Ovary (tissue), 9 donors: ENCODE measurements around the gene PTX3. TPM values are rescaled to one million over a fixed set of nuclear protein-coding genes. Genes with fewer than 3 reads are reported as not detected.

Experiments
- DNase-seq, 5 donors: peaks; one replicate each; pipeline ENCODE4 v3.0.0-alpha.2; 2019 to 2020
- H3K27ac ChIP-seq, 2 donors: fragments of 200-600 bp; one replicate each; pipeline versions ENCODE4 v1.5.1 to v1.8.0; 2019 to 2022
- H3K27me3 ChIP-seq: fragments of 200-600 bp; one replicate; pipeline ENCODE4 v1.8.0; 2022
- H3K36me3 ChIP-seq: fragments of 200-600 bp; sonication (generic); one replicate; pipeline ENCODE4 v1.5.1; 2019
- H3K4me1 ChIP-seq: one replicate; pipeline ENCODE4 v1.8.1; 2013; ENCODE audit warnings: mild to moderate bottlenecking, moderate library complexity; ENCODE audit not compliant: insufficient read depth
- H3K4me3 ChIP-seq: fragments of 200-600 bp; sonication (generic); one replicate; pipeline ENCODE4 v1.5.1; 2017
- H3K9me3 ChIP-seq, 2 donors: fragments of 200-600 bp in 1 of 2; sonication (generic) in 1 of 2; one replicate each; pipeline versions ENCODE4 v1.5.1 to v1.8.1; 2013 to 2019; ENCODE audit warnings: mild to moderate bottlenecking in 1 of 2, moderate library complexity in 1 of 2
- CTCF ChIP-seq, 3 donors: fragments of 450-650 bp in 2 of 3; fragments of 200-600 bp in 1 of 3; IDR thresholded peaks; one replicate each; pipeline versions ENCODE4 v1.5.1 to v1.8.0; 2016 to 2022; ENCODE audit warnings: antibody characterized with exemption in 3 of 3, mild to moderate bottlenecking in 1 of 3
- EP300 ChIP-seq: sonication (generic); formaldehyde crosslinking; IDR thresholded peaks from one replicate; pipeline ENCODE4 v1.6.1; 2017; ENCODE audit warnings: antibody characterized with exemption
- POLR2A ChIP-seq: fragments of 450-650 bp; IDR thresholded peaks from one replicate; pipeline ENCODE4 v1.6.1; 2017; ENCODE audit warnings: antibody characterized with exemption, mild to moderate bottlenecking, moderate library complexity
- WGBS, 3 donors: extraction: QIAGEN DNeasy Blood & Tissue Kit in 1 of 3; methylation state at CpG; one replicate each; pipeline versions ENCODE4 v1.1.5 to v1.1.7; 2013 to 2017; 5-methylcytosine and 5-hydroxymethylcytosine counted together
- intact Hi-C, 4 donors: fragments of 100-400 bp; cut with DNase I; formaldehyde crosslinking; loops; one replicate each; pipeline versions ENCODE4 v1.11.0 to v1.15.1; 2022 to 2023
- polyA plus RNA-seq, 2 donors: library from polyadenylated mRNA; stranded (reverse); fragments of 200-250 nt in 1 of 2; fragments of 350-450 nt in 1 of 2; fragmentation: Illumina TruSeq in 1 of 2; extraction: RNeasy Lipid Tissue Mini Kit (QIAGEN cat#74804) in 1 of 2; gene quantifications; one replicate each; pipeline ENCODE4 v1.2.3, GENCODE V29; 2013 to 2014
- total RNA-seq, 7 donors: library from RNA; depleted of rRNA in 2 of 7; stranded (reverse); fragments of >200 nt in 2 of 7; fragmentation: NEBNext Ultra II Directional in 3 of 7; extraction: Animal tissue kit (Norgen Biotek cat#: 25700) in 3 of 7; gene quantifications; one replicate each; pipeline versions ENCODE4 v1.1.0 to v1.2.4, GENCODE V29; 2016 to 2023
- donor health status: DM: no; HTN: no; CAD: no; lungs with moderate emphysema.
- donor health status: DM: no; HTN: no; CAD: no.
- donor health status: Bipolar disorder and iron deficiency.
- donor health status: DM: yes; HTN: yes; CAD: no.
- donor health status: DM: no; HTN: no; CAD: no.
- donor health status: DM: yes; HTN: yes; CAD: no.

Gene PTX3
- total and polyA plus RNA-seq, 9 donors: 0.61 to 3.0 (median 1.7) TPM; not detected in 1

DNA sequence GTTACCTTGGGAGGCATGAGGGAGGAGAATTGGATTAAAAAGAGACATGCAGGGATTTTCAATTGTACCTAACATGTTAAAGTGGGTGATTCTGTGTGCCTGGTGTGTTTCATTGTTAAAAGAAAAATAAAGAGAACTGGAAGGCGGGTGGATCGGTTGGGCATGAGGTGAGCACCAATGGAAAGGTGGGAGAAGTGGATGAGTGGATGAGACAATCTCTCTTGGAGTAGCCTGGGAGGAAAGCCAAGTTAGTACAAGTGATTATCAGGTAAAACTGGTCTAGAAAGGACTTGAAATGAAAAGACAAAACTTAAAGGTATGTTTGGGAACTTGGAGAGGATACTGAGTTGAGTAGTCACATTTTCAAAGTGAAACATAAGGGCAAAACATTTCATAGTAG is 54.5 kb downstream of the PTX3 start:
- no peak for DNase-seq
- Histone ChIP-seq H3K27me3 (no peaks in the 10 kb centered on the region), H3K27ac (no peak overlapping the region), H3K36me3 (no peaks in the 10 kb centered on the region), H3K4me3 (no peak overlapping the region), H3K4me1 (no peaks in the 10 kb centered on the region), H3K9me3 (no peaks in the 10 kb centered on the region)
- intact Hi-C loops: loop anchor here in 1 of 4 donors (5.0 kb wide), 1 partner anchor 679 kb away; no protein-coding TSS in a partner anchor
- TF ChIP-seq CTCF (IDR thresholded peaks at IDR 0.05): no peak
- no peak for TF ChIP-seq POLR2A
- TF ChIP-seq EP300: no peak
- 90 to 96% (median 92%) methylated on average over 2 of the region's 2 CpGs for WGBS, 3 donors

Other genes starting within 250 kb of the PTX3 start
- 1 to 10 TPM in 5 of 7 donors, under 1 TPM in 1, not detected in 1; 0.23 to 4.6 (median 1.9) TPM for gene VEPH1, start 66.6 kb downstream of the PTX3 start, total RNA-seq
- 1 to 10 TPM in 1 of 2 donors, under 1 TPM in 1; 0.48 to 1.3 TPM for gene VEPH1, start 66.6 kb downstream of the PTX3 start, polyA plus RNA-seq